Esophagus muscularis mucosa (tissue), 3 donors: Measurements from ENCODE around the gene CTNNA1.

Experiments
- CTCF ChIP-seq, 3 experiments: fragments of 200-600 bp in 2 of 3; fragments of 450-650 bp in 1 of 3; sonication (generic) in 2 of 3; IDR thresholded peaks; one replicate each; pipeline ENCODE4 v1.5.1; 2017 to 2019; ENCODE audit warnings: antibody characterized with exemption in 3 of 3, mild to moderate bottlenecking in 2 of 3, moderate library complexity in 1 of 3
- POLR2AphosphoS5 ChIP-seq, 2 donors: sonication (generic); formaldehyde crosslinking; IDR thresholded peaks; one replicate each; pipeline ENCODE4 v1.6.1; 2017; ENCODE audit warnings: antibody characterized with exemption in 2 of 2

- TF ChIP-seq CTCF (IDR thresholded peaks at IDR 0.05) = no peak
- peak; percentile 25 to 41 for TF ChIP-seq POLR2AphosphoS5 (IDR thresholded peaks at IDR 0.05)
Observed at GRCh38 chr5:138724470-138725146, 28.6 kb upstream of the CTNNA1 start.
